GM19239 (cell line): Measurements from ENCODE around the gene CCZ1B.
"Not testable (repeated sequence)": the region's sequence is repeated elsewhere in the genome, so short reads cannot be mapped to it uniquely, and the experiment has no call there.

Source experiments
- DNase-seq: peaks from one replicate; pipeline ENCODE4 v3.0.0; 2011; ENCODE audit warnings: low spot score; ENCODE audit not compliant: insufficient read length
- FAIRE-seq: peaks from 2 replicates; lab custom pipeline; 2011; peaks lifted over from hg19 to GRCh38; lab: Jason Lieb, UNC

Gene CCZ1B

GRCh38 chr7:6753964-6754363 is 72.1 kb downstream of the CCZ1B start, which contains the start of gene RSPH10B2:
Gene RSPH10B2 (plus strand): TSS chr7:6754103. CDS start chr7:6757678, 3,575 bp downstream.
- not testable (repeated sequence) for FAIRE-seq

GRCh38 chr7:6750173-6750572 is 75.9 kb downstream of the CCZ1B start:
- DNase-seq, FAIRE-seq: not testable (repeated sequence)

More at GRCh38 chr7:6753964-6754363, 72.1 kb downstream of the CCZ1B start, which contains the start of gene RSPH10B2:
- DNase-seq: not testable (repeated sequence)

- not testable (repeated sequence) for FAIRE-seq
Measured at GRCh38 chr7:6749335-6749734, 76.7 kb downstream of the CCZ1B start.

More at GRCh38 chr7:6749335-6749734, 76.7 kb downstream of the CCZ1B start:
- not testable (repeated sequence) for DNase-seq
